ENCODE data around the gene ARID3B. TPM values are rescaled to one million over a fixed set of nuclear protein-coding genes. Genes with fewer than 3 reads are reported as not detected.

Gene ARID3B
- total RNA-seq (ENCODE audit: low replicate concordance) = 31.5 and 72.4 TPM in 2 replicates

- peak within 1 kb of the TSS; percentile 83 for H3K27ac ChIP-seq
- H3K4me1 ChIP-seq = peaks cover 25% of the 10 kb centered on the region
- TF ChIP-seq CTCF (IDR thresholded peaks at IDR 0.05) (no peak), EZH2phosphoT487 (IDR thresholded peaks at IDR 0.05) (no peak), EZH2 (IDR thresholded peaks at IDR 0.05) (no peak)
- peaks cover 65% of the 10 kb centered on the region for H3K79me2 ChIP-seq (ENCODE audit: low read depth)
- Mint-ChIP-seq H3K9me3 (no peaks in the 10 kb centered on the region), H3K27me3 (ENCODE audit: insufficient read depth, low read depth) (peaks cover 2% of the 10 kb centered on the region), H3K27ac (peak within 1 kb of the TSS; percentile 57), H3K36me3 (peaks cover 8% of the 10 kb centered on the region), H3K4me3 (peak within 1 kb of the TSS; percentile 97), H3K4me1 (peaks cover 39% of the 10 kb centered on the region)
- peak within 1 kb of the TSS; percentile 72 for H3K9ac ChIP-seq
- peak within 1 kb of the TSS; percentile 98 for H3K4me2 ChIP-seq
- H3K4me3 ChIP-seq = peak within 1 kb of the TSS; percentile 93
- no peaks in the 10 kb centered on the region for H3K27me3 ChIP-seq
- H3K9me3 ChIP-seq (ENCODE audit: low read depth) = no peaks in the 10 kb centered on the region
- peaks cover 26% of the 10 kb centered on the region for H3F3A ChIP-seq (ENCODE audit: low read depth)
- H4K20me1 ChIP-seq (ENCODE audit: low read depth) = peaks cover 41% of the 10 kb centered on the region
- peaks cover 5% of the 10 kb centered on the region for H3K36me3 ChIP-seq
- DNase-seq (ENCODE audit: low spot score) = peak; percentile 99
- peak within 1 kb of the TSS; percentile 53 for H2AFZ ChIP-seq (replicated peaks)
These were observed at the start of gene ARID3B for GRCh38 chr15:74540761-74541493. TSS of gene ARID3B (plus strand) at chr15:74541220. CDS start at chr15:74543937, 2,717 bp downstream.

- DNase-seq (ENCODE audit: low spot score) = no peak
- Histone ChIP-seq H4K20me1 (ENCODE audit: low read depth) (no peaks in the 10 kb centered on the region), H3K9ac (no peak overlapping the region), H3K4me2 (no peak overlapping the region), H3K4me3 (no peak overlapping the region), H3F3A (ENCODE audit: low read depth) (no peaks in the 10 kb centered on the region), H3K27me3 (no peaks in the 10 kb centered on the region), H3K79me2 (ENCODE audit: low read depth) (no peaks in the 10 kb centered on the region), H3K36me3 (no peaks in the 10 kb centered on the region), H2AFZ (replicated peaks) (no peak overlapping the region), H3K4me1 (no peaks in the 10 kb centered on the region), H3K27ac (no peak overlapping the region), H3K9me3 (ENCODE audit: low read depth) (no peaks in the 10 kb centered on the region)
- Mint-ChIP-seq H3K27ac (no peak overlapping the region), H3K4me1 (no peaks in the 10 kb centered on the region), H3K4me3 (no peak overlapping the region), H3K9me3 (no peaks in the 10 kb centered on the region), H3K27me3 (ENCODE audit: insufficient read depth, low read depth) (peaks cover 2% of the 10 kb centered on the region), H3K36me3 (peaks cover 2% of the 10 kb centered on the region)
- TF ChIP-seq EZH2phosphoT487 (IDR thresholded peaks at IDR 0.05) (no peak), CTCF (IDR thresholded peaks at IDR 0.05) (no peak), EZH2 (IDR thresholded peaks at IDR 0.05) (no peak)
These were observed 44.4 kb upstream of the ARID3B start for GRCh38 chr15:74496648-74497047.

- Histone ChIP-seq H3K36me3 (no peaks in the 10 kb centered on the region), H3K79me2 (ENCODE audit: low read depth) (no peaks in the 10 kb centered on the region), H3F3A (ENCODE audit: low read depth) (no peaks in the 10 kb centered on the region), H4K20me1 (ENCODE audit: low read depth) (no peaks in the 10 kb centered on the region), H3K4me2 (no peak overlapping the region), H2AFZ (replicated peaks) (no peak overlapping the region), H3K9me3 (ENCODE audit: low read depth) (no peaks in the 10 kb centered on the region), H3K4me3 (no peak overlapping the region), H3K4me1 (no peaks in the 10 kb centered on the region), H3K27me3 (no peaks in the 10 kb centered on the region), H3K9ac (no peak overlapping the region), H3K27ac (no peak overlapping the region)
- peaks cover 3% of the 10 kb centered on the region for H3K36me3 Mint-ChIP-seq
- H3K9me3 Mint-ChIP-seq = no peaks in the 10 kb centered on the region
- DNase-seq (ENCODE audit: low spot score) = no peak
- peaks cover 4% of the 10 kb centered on the region for H3K27me3 Mint-ChIP-seq (ENCODE audit: insufficient read depth, low read depth)
- no peak overlapping the region for H3K27ac Mint-ChIP-seq
- TF ChIP-seq EZH2phosphoT487 (IDR thresholded peaks at IDR 0.05) (no peak), EZH2 (IDR thresholded peaks at IDR 0.05) (no peak), CTCF (IDR thresholded peaks at IDR 0.05) (no peak)
- no peak overlapping the region for H3K4me3 Mint-ChIP-seq
- H3K4me1 Mint-ChIP-seq = no peaks in the 10 kb centered on the region
These were observed 43.4 kb upstream of the ARID3B start for GRCh38 chr15:74497584-74497983.
